H1 (cell line): ENCODE measurements around the gene HLA-F. TPM values are rescaled to one million over a fixed set of nuclear protein-coding genes. Genes with fewer than 3 reads are reported as not detected.

Experiments used
- CTCF ChIA-PET: fragments of 300-600 bp; sonication (Branson Sonifier 250); formaldehyde crosslinking; loops from one replicate; lab custom pipeline; 2021; ENCODE audit not compliant: partially characterized antibody; lab: Charles Lee
- POLR2A ChIA-PET: fragments of 300-600 bp; sonication (Branson Sonifier 250); formaldehyde crosslinking; loops from one replicate; lab custom pipeline; 2021; ENCODE audit warnings: inconsistent platforms; ENCODE audit not compliant: partially characterized antibody; lab: Charles Lee
- DNase-seq, 2 experiments: peaks; one replicate each; pipeline versions ENCODE4 v3.0.0 to v3.0.0-alpha.2; 2010 to 2022; ENCODE audit warnings: low spot score in 2 of 2, low read depth in 1 of 2, mixed read lengths in 1 of 2
- FAIRE-seq: peaks from 2 replicates; lab custom pipeline; 2011; peaks lifted over from hg19 to GRCh38; lab: Jason Lieb, UNC
- H2AFZ ChIP-seq: 2 replicates; pipeline ENCODE4 v1.8.1; 2012; ENCODE audit warnings: low read length, inconsistent platforms
- H2AK5ac ChIP-seq: 2 replicates; pipeline ENCODE4 v1.6.1; 2013; ENCODE audit warnings: low read depth, low read length
- H2BK120ac ChIP-seq: replicated peaks from 2 replicates; pipeline ENCODE3; 2013; ENCODE audit warnings: low read depth, low read length, inconsistent platforms
- H2BK12ac ChIP-seq: 2 replicates; pipeline ENCODE4 v1.6.1; 2013; ENCODE audit warnings: low read depth, low read length
- H2BK15ac ChIP-seq: 2 replicates; pipeline ENCODE4 v1.6.1; 2013; ENCODE audit warnings: low read length
- H2BK20ac ChIP-seq: 2 replicates; pipeline ENCODE4 v1.6.1; 2013; ENCODE audit warnings: low read length
- H2BK5ac ChIP-seq: 2 replicates; pipeline ENCODE4 v1.6.1; 2013; ENCODE audit warnings: low read depth, low read length
- H3K14ac ChIP-seq: 2 replicates; pipeline ENCODE4 v1.6.1; 2013; ENCODE audit warnings: inconsistent platforms; ENCODE audit not compliant: insufficient read length
- H3K18ac ChIP-seq: 2 replicates; pipeline ENCODE4 v1.6.1; 2013; ENCODE audit warnings: low read length; ENCODE audit errors: extremely low read depth
- H3K23ac ChIP-seq: 2 replicates; pipeline ENCODE4 v1.6.1; 2013; ENCODE audit warnings: inconsistent platforms; ENCODE audit not compliant: insufficient read length
- H3K23me2 ChIP-seq: 2 replicates; pipeline ENCODE4 v1.6.1; 2013; ENCODE audit warnings: low read depth, low read length
- H3K27ac ChIP-seq: 2 replicates; pipeline ENCODE4 v1.6.1; 2011; ENCODE audit warnings: low read depth, low read length, inconsistent platforms
- H3K27me3 ChIP-seq, 4 experiments: replicated peaks in 1 of 4; 1 replicate in 1 of 4; 2 replicates in 3 of 4; pipeline versions ENCODE4 v1.6.1 to v1.8.1; 2011 to 2013; ENCODE audit warnings: low read length in 3 of 4, mild to moderate bottlenecking in 3 of 4, inconsistent platforms in 2 of 4, mixed read lengths in 2 of 4, moderate library complexity in 1 of 4; ENCODE audit not compliant: control insufficient read depth in 3 of 4, insufficient read depth in 3 of 4; ENCODE audit errors: extremely low read depth in 1 of 4
- H3K36me3 ChIP-seq, 4 experiments: 2 replicates each; pipeline versions ENCODE4 v1.6.1 to v1.8.1; 2011 to 2013; ENCODE audit warnings: mild to moderate bottlenecking in 4 of 4, low read length in 3 of 4, moderate library complexity in 2 of 4, control low read depth in 1 of 4, inconsistent platforms in 1 of 4; ENCODE audit not compliant: insufficient read depth in 4 of 4, control insufficient read depth in 2 of 4
- H3K4ac ChIP-seq: replicated peaks from 2 replicates; pipeline ENCODE3; 2013; ENCODE audit warnings: low read length, low read depth, mixed read lengths, inconsistent platforms; ENCODE audit not compliant: insufficient read length
- H3K4me1 ChIP-seq, 4 experiments: replicated peaks in 1 of 4; 1 replicate in 1 of 4; 2 replicates in 3 of 4; pipeline versions ENCODE4 v1.6.1 to v1.8.1; 2011 to 2013; ENCODE audit warnings: low read length in 3 of 4, inconsistent platforms in 2 of 4, mixed read lengths in 1 of 4; ENCODE audit not compliant: insufficient read depth in 4 of 4, control insufficient read depth in 3 of 4
- H3K4me2 ChIP-seq, 2 experiments: 2 replicates each; pipeline versions ENCODE4 v1.6.1 to v1.8.1; 2011 to 2013; ENCODE audit warnings: low read depth in 2 of 2, low read length in 2 of 2, control low read depth in 1 of 2, inconsistent platforms in 1 of 2, mild to moderate bottlenecking in 1 of 2; ENCODE audit not compliant: insufficient read depth in 1 of 2
- H3K4me3 ChIP-seq, 4 experiments: fragments of 200-600, 300-600 bp in 1 of 4; sonication (generic), shearing (Covaris generic), sonication (Bioruptor Twin) in 1 of 4; 2 replicates each; pipeline versions ENCODE4 v1.5.1 to v1.8.1; 2011 to 2016; ENCODE audit warnings: low read length in 4 of 4, low read depth in 3 of 4, control low read depth in 2 of 4, inconsistent platforms in 2 of 4, mild to moderate bottlenecking in 2 of 4, mixed read lengths in 1 of 4, moderate library complexity in 1 of 4; ENCODE audit not compliant: insufficient read depth in 2 of 4; ENCODE audit errors: extremely low read depth in 1 of 4
- H3K56ac ChIP-seq: replicated peaks from 2 replicates; pipeline ENCODE3; 2013; ENCODE audit warnings: low read depth, mild to moderate bottlenecking, mixed read lengths, low read length, inconsistent platforms; ENCODE audit not compliant: insufficient read length
- H3K79me1 ChIP-seq: 2 replicates; pipeline ENCODE4 v1.6.1; 2013; ENCODE audit warnings: low read depth, low read length, control low read depth
- H3K79me2 ChIP-seq, 2 experiments: 2 replicates each; pipeline versions ENCODE4 v1.6.1 to v1.8.1; 2012 to 2013; ENCODE audit warnings: low read length in 2 of 2, mild to moderate bottlenecking in 2 of 2, inconsistent platforms in 1 of 2; ENCODE audit not compliant: insufficient read depth in 2 of 2, control insufficient read depth in 1 of 2
- H3K9ac ChIP-seq, 4 experiments: replicated peaks in 1 of 4; 1 replicate in 1 of 4; 2 replicates in 3 of 4; pipeline versions ENCODE4 v1.6.1 to v1.8.1; 2011 to 2013; ENCODE audit warnings: low read depth in 3 of 4, low read length in 3 of 4, control low read depth in 2 of 4, mild to moderate bottlenecking in 2 of 4, moderate library complexity in 2 of 4, inconsistent platforms in 1 of 4; ENCODE audit errors: extremely low read depth in 1 of 4
- H3K9me3 ChIP-seq, 2 experiments: 2 replicates each; pipeline versions ENCODE4 v1.6.1 to v1.8.1; 2012 to 2013; ENCODE audit warnings: mild to moderate bottlenecking in 2 of 2, moderate library complexity in 2 of 2, control low read depth in 1 of 2, inconsistent platforms in 1 of 2, low read depth in 1 of 2, low read length in 1 of 2, mixed read lengths in 1 of 2; ENCODE audit not compliant: insufficient read depth in 2 of 2
- H4K20me1 ChIP-seq, 2 experiments: replicated peaks in 1 of 2; 2 replicates each; pipeline versions ENCODE3 to v1.8.1; 2011 to 2013; ENCODE audit warnings: inconsistent platforms in 2 of 2, low read length in 2 of 2, mild to moderate bottlenecking in 1 of 2; ENCODE audit not compliant: insufficient read depth in 2 of 2, control insufficient read depth in 1 of 2
- H4K5ac ChIP-seq: 2 replicates; pipeline ENCODE4 v1.6.1; 2013; ENCODE audit warnings: low read length, low read depth, mixed read lengths, inconsistent platforms; ENCODE audit not compliant: insufficient read length
- H4K8ac ChIP-seq: 2 replicates; pipeline ENCODE4 v1.8.0; 2013; ENCODE audit warnings: mild to moderate bottlenecking, moderate library complexity, low read length, inconsistent platforms; ENCODE audit not compliant: insufficient read depth; ENCODE audit errors: extremely low read depth
- H4K91ac ChIP-seq: replicated peaks from 2 replicates; pipeline ENCODE3; 2013; ENCODE audit warnings: low read length, mixed read lengths, inconsistent platforms; ENCODE audit not compliant: insufficient read length
- ATF2 ChIP-seq: IDR thresholded peaks from 2 replicates; pipeline ENCODE4 v1.6.1; 2012; ENCODE audit warnings: low read length, inconsistent platforms
- CHD2 ChIP-seq: IDR thresholded peaks from 2 replicates; pipeline ENCODE4 v1.6.1; 2012; ENCODE audit warnings: low read length, improper control_type of control experiment
- MAX ChIP-seq: IDR thresholded peaks from 2 replicates; pipeline ENCODE4 v1.6.1; 2012; ENCODE audit warnings: inconsistent platforms
- POLR2A ChIP-seq, 2 experiments: IDR thresholded peaks; 1 replicate in 1 of 2; 2 replicates in 1 of 2; pipeline ENCODE4 v1.6.1; 2011; ENCODE audit warnings: low read depth in 2 of 2, low read length in 2 of 2, mild to moderate bottlenecking in 2 of 2; ENCODE audit errors: control extremely low read depth in 1 of 2
- RAD21 ChIP-seq, 2 experiments: IDR thresholded peaks in 1 of 2; conservative IDR thresholded peaks in 1 of 2; 2 replicates each; pipeline ENCODE4 v1.6.1; 2011; ENCODE audit warnings: low read depth in 2 of 2, low read length in 2 of 2, improper control_type of control experiment in 1 of 2, inconsistent platforms in 1 of 2, mild to moderate bottlenecking in 1 of 2, moderate library complexity in 1 of 2
- RFX5 ChIP-seq: IDR thresholded peaks from 2 replicates; pipeline ENCODE4 v1.6.1; 2011; ENCODE audit warnings: low read depth, low read length, improper control_type of control experiment, borderline replicate concordance
- SAP30 ChIP-seq: fragments of 300-600 bp; sonication (generic); IDR thresholded peaks from 2 replicates; pipeline ENCODE4 v1.7.1; 2012; ENCODE audit warnings: low read length, moderate library complexity, mild to moderate bottlenecking, inconsistent platforms; ENCODE audit not compliant: insufficient read depth, insufficient replicate concordance
- SP2 ChIP-seq: IDR thresholded peaks from 2 replicates; pipeline ENCODE4 v1.6.1; 2012; ENCODE audit warnings: mild to moderate bottlenecking, low read length, inconsistent platforms
- WGBS, 2 experiments: shearing (Covaris generic) in 1 of 2; methylation state at CpG; one replicate each; pipeline versions ENCODE4 v1.1.6 to v1.1.7; 2013 to 2015; ENCODE audit warnings: low lambda C conversion rate in 2 of 2, mixed read lengths in 2 of 2, inconsistent platforms in 1 of 2, low coverage in 1 of 2, missing lambda C conversion rate in 1 of 2; ENCODE audit not compliant: insufficient replicate concordance in 2 of 2, insufficient coverage in 1 of 2, insufficient read length in 1 of 2; ENCODE audit errors: extremely low coverage in 1 of 2, missing lambda C conversion rate in 1 of 2; 5-methylcytosine and 5-hydroxymethylcytosine counted together
- polyA plus RNA-seq, 7 experiments: library from polyadenylated mRNA; depleted of rRNA in 3 of 7; stranded (reverse) in 5 of 7; unstranded in 2 of 7; fragments of >200 nt in 5 of 7; fragments of 200-250 nt in 2 of 7; gene quantifications; 1 replicate in 5 of 7; 2 replicates in 1 of 7; 4 replicates in 1 of 7; pipeline versions ENCODE4 v1.2.1 to v1.2.3, GENCODE V29; 2011 to 2013; ENCODE audit warnings: missing spikeins in 2 of 7, mixed read lengths in 2 of 7
- total RNA-seq: library from RNA; stranded (reverse); fragmentation: NEBNext Ultra II Directional; extraction: Animal tissue kit (Norgen Biotek cat#: 25700); gene quantifications from 2 replicates; pipeline ENCODE4 v1.2.1, GENCODE V29; 2021

The HLA-F gene
- total and polyA plus RNA-seq, 2 of the 8 experiments (the other 6 are each of a cell fraction or from before 2014, with no cell fraction given): 9.6 to 11.7 TPM

- POLR2A ChIA-PET: interaction anchor here (0.7 to 2.3 kb wide), 9 partner anchors 19 to 63 kb away, joined by 3 to 12 read pairs (median 3); partner anchors contain the start of gene GABBR1
- FAIRE-seq (peak; percentile 92), DNase-seq (peak in 1 of 2 experiments; percentile 66)
- Histone ChIP-seq H3K27ac (no peak overlapping the region), H4K5ac (no peak overlapping the region), H4K20me1 (no peaks in the 10 kb centered on the region), H3K9me3 (no peaks in the 10 kb centered on the region; a peak in 1 of 4 replicates), H3K4ac (no peak overlapping the region), H4K8ac (no peak overlapping the region), H3K56ac (no peak overlapping the region), H3K9ac (no peak overlapping the region), H3K4me1 (peaks cover 0 to 3% (median 2%) of the 10 kb centered on the region in 4 experiments; a peak in 5 of 7 replicates), H2BK120ac (no peak overlapping the region), H3K14ac (no peak overlapping the region), H3K4me2 (no peak overlapping the region), H3K36me3 (no peaks in the 10 kb centered on the region), H3K23me2 (no peaks in the 10 kb centered on the region), H3K79me2 (no peaks in the 10 kb centered on the region), H2AK5ac (peak overlapping the region; percentile 53; the same call in 1 of the 2 replicates), H3K4me3 (no peak overlapping the region), H2BK12ac (peak overlapping the region; percentile 81; the same call in 1 of the 2 replicates), H2BK20ac (peak overlapping the region; percentile 90), H3K79me1 (no peaks in the 10 kb centered on the region), H3K23ac (no peak overlapping the region), H4K91ac (no peak overlapping the region), H3K18ac (no peak overlapping the region; the same call in 1 of the 2 replicates), H2BK5ac (peak overlapping the region; percentile 66; the same call in 1 of the 2 replicates), H3K27me3 (no peaks in the 10 kb centered on the region), H2BK15ac (no peak overlapping the region), H2AFZ (peak overlapping the region; percentile 92; the same call in 1 of the 2 replicates)
- 69% methylated on average over 10 of the region's 10 CpGs; no CpG with 5 or more reads in 1 of the 2 experiments for WGBS, 2 experiments
- CTCF ChIA-PET: interaction anchor here (0.6 to 14.7 kb wide), 51 partner anchors 9 to 782 kb away, joined by 3 to 523 read pairs (median 5); partner anchors contain the start of genes GABBR1, MOG and OR2H2
- TF ChIP-seq POLR2A (IDR thresholded peaks at IDR 0.05; ENCODE audit: control extremely low read depth in 1 of 2, low read depth in 2 of 2, low read length in 2 of 2) (no peak), RFX5 (peak; percentile 27; the same call in 1 of the 2 replicates), CHD2 (no peak), ATF2 (no peak), MAX (no peak), RAD21 (IDR thresholded peaks at IDR 0.05 in 1 of 2, conservative IDR thresholded peaks at IDR 0.05 in 1 of 2; ENCODE audit: low read depth in 2 of 2, low read length in 2 of 2) (peak; percentile 45 to 69), SAP30 (no peak), SP2 (no peak)
Measured at GRCh38 chr6:29696147-29697125, 26.8 kb upstream of the HLA-F start.
